Neural progenitor cell (in vitro differentiated cells): ENCODE data around the gene CFAP161.

ENCODE experiments used
- EZH2 ChIP-seq: fragments of 200-600 bp; sonication (generic); IDR thresholded peaks from 2 replicates; pipeline ENCODE4 v1.6.1; 2017; ENCODE audit warnings: antibody characterized with exemption, mild to moderate bottlenecking, moderate library complexity
- EZH2phosphoT487 ChIP-seq: fragments of 200-600 bp; sonication (generic); IDR thresholded peaks from 2 replicates; pipeline ENCODE4 v1.6.1; 2017; ENCODE audit warnings: antibody characterized with exemption
- TF ChIP-seq, protein P1 (sequence below): fragments of 200-600 bp; sonication (generic); IDR thresholded peaks from 2 replicates; pipeline ENCODE4 v1.5.1; 2017; ENCODE audit warnings: antibody characterized with exemption, mild to moderate bottlenecking

DNA sequence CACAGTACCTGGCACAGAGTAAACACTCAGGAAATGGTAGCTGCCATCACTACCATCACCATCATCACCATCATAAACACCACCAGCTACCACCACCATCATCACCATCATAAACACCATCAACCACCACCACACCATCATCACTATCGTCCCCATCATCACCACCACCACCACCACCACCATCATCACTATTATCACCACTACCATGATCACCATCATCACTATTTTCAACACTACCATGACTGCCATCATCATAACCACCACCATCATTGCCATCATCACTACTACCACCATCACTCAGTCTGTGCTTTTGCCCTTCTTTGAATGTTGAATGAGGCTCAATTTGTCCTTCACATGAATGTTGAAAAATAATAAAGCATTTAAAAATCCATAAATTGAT, 41.4 kb downstream of the CFAP161 start:
- TF ChIP-seq EZH2 (no peak), EZH2phosphoT487 (no peak)
- TF ChIP-seq, protein P1, sequence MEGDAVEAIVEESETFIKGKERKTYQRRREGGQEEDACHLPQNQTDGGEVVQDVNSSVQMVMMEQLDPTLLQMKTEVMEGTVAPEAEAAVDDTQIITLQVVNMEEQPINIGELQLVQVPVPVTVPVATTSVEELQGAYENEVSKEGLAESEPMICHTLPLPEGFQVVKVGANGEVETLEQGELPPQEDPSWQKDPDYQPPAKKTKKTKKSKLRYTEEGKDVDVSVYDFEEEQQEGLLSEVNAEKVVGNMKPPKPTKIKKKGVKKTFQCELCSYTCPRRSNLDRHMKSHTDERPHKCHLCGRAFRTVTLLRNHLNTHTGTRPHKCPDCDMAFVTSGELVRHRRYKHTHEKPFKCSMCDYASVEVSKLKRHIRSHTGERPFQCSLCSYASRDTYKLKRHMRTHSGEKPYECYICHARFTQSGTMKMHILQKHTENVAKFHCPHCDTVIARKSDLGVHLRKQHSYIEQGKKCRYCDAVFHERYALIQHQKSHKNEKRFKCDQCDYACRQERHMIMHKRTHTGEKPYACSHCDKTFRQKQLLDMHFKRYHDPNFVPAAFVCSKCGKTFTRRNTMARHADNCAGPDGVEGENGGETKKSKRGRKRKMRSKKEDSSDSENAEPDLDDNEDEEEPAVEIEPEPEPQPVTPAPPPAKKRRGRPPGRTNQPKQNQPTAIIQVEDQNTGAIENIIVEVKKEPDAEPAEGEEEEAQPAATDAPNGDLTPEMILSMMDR = no peak
